Measurements from ENCODE around the gene FKBP11. TPM values are rescaled to one million over a fixed set of nuclear protein-coding genes. Genes with fewer than 3 reads are reported as not detected.
A peak's percentile ranks its signal among the peaks of the same experiment; 100 is the strongest.

The FKBP11 gene
- total RNA-seq (2014; rRNA removed; shearing (Covaris generic)) = 10.8 and 12.2 TPM in 2 replicates
- polyA plus RNA-seq (2015; cell fraction: cytosol; rRNA removed) = 38.5 and 41.3 TPM in 2 replicates
- polyA plus RNA-seq (2015; cell fraction: nucleus; rRNA removed) = 35.1 and 45.0 TPM in 2 replicates

GRCh38 chr12:48925304-48926011 is at the start of gene FKBP11:
Gene FKBP11 (minus strand): TSS chr12:48925492. CDS start chr12:48925428, 64 bp downstream.
- DNase-seq (ENCODE audit: low read depth, low spot score) = peak; percentile 38
- in situ Hi-C loops (cut with HindIII; ENCODE audit: low pct_unique_long_range_greater_than_20kb, low sequenced_read_pairs) = no loop called here

GRCh38 chr12:48973941-48974673 is 48.8 kb upstream of the FKBP11 start:
- no peak for DNase-seq (ENCODE audit: low read depth, low spot score)
- in situ Hi-C loops (cut with HindIII; ENCODE audit: low pct_unique_long_range_greater_than_20kb, low sequenced_read_pairs) = no loop called here

GRCh38 chr12:48973531-48973930 is 48.2 kb upstream of the FKBP11 start:
- no peak for DNase-seq (ENCODE audit: low read depth, low spot score)
- in situ Hi-C loops (cut with HindIII; ENCODE audit: low pct_unique_long_range_greater_than_20kb, low sequenced_read_pairs) = no loop called here

GRCh38 chr12:48972952-48973483 is 47.7 kb upstream of the FKBP11 start:
- in situ Hi-C loops (cut with HindIII; ENCODE audit: low pct_unique_long_range_greater_than_20kb, low sequenced_read_pairs) = no loop called here
- no peak for DNase-seq (ENCODE audit: low read depth, low spot score)

GRCh38 chr12:48972213-48972951 is 47.1 kb upstream of the FKBP11 start:
- no peak for DNase-seq (ENCODE audit: low read depth, low spot score)
- in situ Hi-C loops (cut with HindIII; ENCODE audit: low pct_unique_long_range_greater_than_20kb, low sequenced_read_pairs) = no loop called here

GRCh38 chr12:48970702-48971334 is 45.5 kb upstream of the FKBP11 start:
- DNase-seq (ENCODE audit: low read depth, low spot score) = no peak
- in situ Hi-C loops (cut with HindIII; ENCODE audit: low pct_unique_long_range_greater_than_20kb, low sequenced_read_pairs) = no loop called here

- in situ Hi-C loops (cut with HindIII; ENCODE audit: low pct_unique_long_range_greater_than_20kb, low sequenced_read_pairs) = no loop called here
Measured at GRCh38 chr12:48969833-48970701, 44.8 kb upstream of the FKBP11 start.

GRCh38 chr12:48969160-48969771 is 44.0 kb upstream of the FKBP11 start:
- no peak for DNase-seq (ENCODE audit: low read depth, low spot score)
- in situ Hi-C loops (cut with HindIII; ENCODE audit: low pct_unique_long_range_greater_than_20kb, low sequenced_read_pairs) = no loop called here

More at GRCh38 chr12:48969833-48970701, 44.8 kb upstream of the FKBP11 start:
- no peak for DNase-seq (ENCODE audit: low read depth, low spot score)

GRCh38 chr12:48968467-48968866 is 43.2 kb upstream of the FKBP11 start:
- no peak for DNase-seq (ENCODE audit: low read depth, low spot score)
- in situ Hi-C loops (cut with HindIII; ENCODE audit: low pct_unique_long_range_greater_than_20kb, low sequenced_read_pairs) = no loop called here

- in situ Hi-C loops (cut with HindIII; ENCODE audit: low pct_unique_long_range_greater_than_20kb, low sequenced_read_pairs) = no loop called here
Measured at GRCh38 chr12:48967991-48968390, 42.7 kb upstream of the FKBP11 start.

GRCh38 chr12:48966177-48966895 is 41.0 kb upstream of the FKBP11 start:
- in situ Hi-C loops (cut with HindIII; ENCODE audit: low pct_unique_long_range_greater_than_20kb, low sequenced_read_pairs) = no loop called here
- no peak for DNase-seq (ENCODE audit: low read depth, low spot score)

More at GRCh38 chr12:48967991-48968390, 42.7 kb upstream of the FKBP11 start:
- no peak for DNase-seq (ENCODE audit: low read depth, low spot score)

GRCh38 chr12:48965298-48965838 is 40.1 kb upstream of the FKBP11 start:
- in situ Hi-C loops (cut with HindIII; ENCODE audit: low pct_unique_long_range_greater_than_20kb, low sequenced_read_pairs) = no loop called here
- peak; percentile 48 for DNase-seq (ENCODE audit: low read depth, low spot score)

GRCh38 chr12:48961801-48962200 is 36.5 kb upstream of the FKBP11 start:
- no peak for DNase-seq (ENCODE audit: low read depth, low spot score)
- in situ Hi-C loops (cut with HindIII; ENCODE audit: low pct_unique_long_range_greater_than_20kb, low sequenced_read_pairs) = no loop called here

GRCh38 chr12:48961331-48961730 is 36.0 kb upstream of the FKBP11 start:
- DNase-seq (ENCODE audit: low read depth, low spot score) = no peak

GRCh38 chr12:48960834-48961233 is 35.5 kb upstream of the FKBP11 start:
- in situ Hi-C loops (cut with HindIII; ENCODE audit: low pct_unique_long_range_greater_than_20kb, low sequenced_read_pairs) = no loop called here
- DNase-seq (ENCODE audit: low read depth, low spot score) = no peak

More at GRCh38 chr12:48961331-48961730, 36.0 kb upstream of the FKBP11 start:
- in situ Hi-C loops (cut with HindIII; ENCODE audit: low pct_unique_long_range_greater_than_20kb, low sequenced_read_pairs) = no loop called here
